ENCODE data around the gene LDHD.

The LDHD gene

DNA sequence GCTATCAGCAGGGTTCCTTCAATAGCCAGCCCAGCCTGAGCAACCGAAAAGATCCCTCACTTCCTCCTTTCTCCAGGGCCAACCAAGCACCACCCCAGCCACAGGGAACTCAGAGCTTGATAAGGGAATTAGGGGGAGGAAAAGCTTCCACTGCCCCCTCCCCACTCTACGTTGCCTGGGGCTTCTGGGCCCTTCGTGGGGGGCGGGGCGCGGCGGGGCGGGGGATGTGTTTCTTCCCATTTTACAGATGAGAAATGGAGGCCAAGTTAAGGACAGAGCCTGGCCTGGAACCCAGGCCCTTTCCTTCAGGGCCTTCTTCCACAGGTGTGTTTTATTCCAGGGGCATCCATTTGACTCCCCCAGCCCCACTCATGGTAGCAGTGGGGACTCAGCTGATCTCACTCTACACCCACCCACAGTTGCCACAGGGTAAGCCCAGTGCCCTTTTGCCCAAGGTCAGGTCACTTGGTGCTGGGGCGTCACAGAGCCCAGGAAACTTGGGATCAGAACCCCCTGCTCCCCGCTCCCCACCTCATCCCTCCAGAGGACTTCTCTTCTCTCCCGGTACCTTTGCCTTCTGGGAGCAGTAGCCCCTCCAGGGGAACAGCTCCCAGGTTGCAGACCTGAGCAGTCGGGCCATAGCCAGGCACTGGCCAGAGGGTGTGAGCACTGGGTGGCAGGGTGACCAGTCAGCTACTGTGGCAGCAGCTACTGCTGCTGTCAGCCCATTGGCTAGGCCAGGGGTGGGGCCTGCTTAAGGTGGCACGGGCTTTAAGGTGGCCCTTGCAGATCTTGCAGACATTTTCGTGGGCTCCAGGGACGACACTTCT lies at the start of gene LDHD:
Gene LDHD, minus strand, starts transcription at position 700 of the 830 bp plus-strand sequence. Its CDS starts 60 bp downstream, at position 640.
- Histone ChIP-seq H2AFZ (ENCODE audit: low read length) (peak within 1 kb of the TSS; percentile 78), H4K20me1 (ENCODE audit: insufficient read depth, low read length) (no peaks in the 10 kb centered on the region), H3K9me2 (replicated peaks; ENCODE audit: insufficient read depth, low read length) (no peaks in the 10 kb centered on the region), H3K4me3 (ENCODE audit: low read length) (peak within 1 kb of the TSS; percentile 47), H3K9ac (ENCODE audit: low read length) (no peak within 1 kb of the TSS), H3K9me3 (replicated peaks; ENCODE audit: insufficient read depth, low read length) (no peaks in the 10 kb centered on the region), H3K27me3 (replicated peaks; ENCODE audit: insufficient read depth, low read length) (no peaks in the 10 kb centered on the region), H3K36me3 (replicated peaks; ENCODE audit: insufficient read depth, low read length) (no peaks in the 10 kb centered on the region), H3K27ac (ENCODE audit: low read length) (no peak within 1 kb of the TSS), H3K4me2 (ENCODE audit: low read depth, low read length) (peak within 1 kb of the TSS; percentile 43; the same call in 1 of the 2 replicates), H3K4me1 (ENCODE audit: low read length) (no peaks in the 10 kb centered on the region), H3K79me2 (ENCODE audit: low read length) (no peaks in the 10 kb centered on the region), H3F3A (ENCODE audit: insufficient read depth, low read length) (no peaks in the 10 kb centered on the region)
- TF ChIP-seq EZH2phosphoT487 (IDR thresholded peaks at IDR 0.05; ENCODE audit: low read length), result no peak
- TF ChIP-seq EZH2 (optimal IDR thresholded peaks at IDR 0.05; ENCODE audit: low read depth, low read length), result no peak
- TF ChIP-seq, protein P1, sequence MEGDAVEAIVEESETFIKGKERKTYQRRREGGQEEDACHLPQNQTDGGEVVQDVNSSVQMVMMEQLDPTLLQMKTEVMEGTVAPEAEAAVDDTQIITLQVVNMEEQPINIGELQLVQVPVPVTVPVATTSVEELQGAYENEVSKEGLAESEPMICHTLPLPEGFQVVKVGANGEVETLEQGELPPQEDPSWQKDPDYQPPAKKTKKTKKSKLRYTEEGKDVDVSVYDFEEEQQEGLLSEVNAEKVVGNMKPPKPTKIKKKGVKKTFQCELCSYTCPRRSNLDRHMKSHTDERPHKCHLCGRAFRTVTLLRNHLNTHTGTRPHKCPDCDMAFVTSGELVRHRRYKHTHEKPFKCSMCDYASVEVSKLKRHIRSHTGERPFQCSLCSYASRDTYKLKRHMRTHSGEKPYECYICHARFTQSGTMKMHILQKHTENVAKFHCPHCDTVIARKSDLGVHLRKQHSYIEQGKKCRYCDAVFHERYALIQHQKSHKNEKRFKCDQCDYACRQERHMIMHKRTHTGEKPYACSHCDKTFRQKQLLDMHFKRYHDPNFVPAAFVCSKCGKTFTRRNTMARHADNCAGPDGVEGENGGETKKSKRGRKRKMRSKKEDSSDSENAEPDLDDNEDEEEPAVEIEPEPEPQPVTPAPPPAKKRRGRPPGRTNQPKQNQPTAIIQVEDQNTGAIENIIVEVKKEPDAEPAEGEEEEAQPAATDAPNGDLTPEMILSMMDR (IDR thresholded peaks at IDR 0.05; ENCODE audit: low read length), result no peak
- DNase-seq, result peak; percentile 36

DNA sequence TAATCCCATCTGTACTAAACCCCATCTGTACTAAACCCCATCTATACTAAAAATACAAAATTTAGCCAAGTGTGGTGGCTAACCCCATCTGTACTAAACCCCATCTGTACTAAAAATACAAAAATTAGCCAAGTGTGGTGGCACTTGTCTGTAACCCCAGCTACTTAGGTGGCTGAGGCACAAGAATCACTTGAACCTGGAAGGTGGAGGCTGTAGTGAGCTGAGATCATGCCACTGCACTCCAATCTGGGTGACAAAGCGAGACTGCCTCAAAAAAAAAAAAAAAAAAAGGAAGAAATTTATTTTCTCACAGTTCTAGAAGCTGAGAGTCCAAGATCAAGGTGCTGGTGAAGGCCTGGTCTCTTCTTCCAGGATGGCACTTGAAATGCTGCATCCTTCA lies 43.8 kb upstream of the LDHD start:
- H3K4me1 ChIP-seq (ENCODE audit: low read length), result no peaks in the 10 kb centered on the region
- H3K27ac ChIP-seq (ENCODE audit: low read length), result no peak overlapping the region
- H3K27me3 ChIP-seq (replicated peaks; ENCODE audit: insufficient read depth, low read length), result no peaks in the 10 kb centered on the region
- no peaks in the 10 kb centered on the region for H3K79me2 ChIP-seq (ENCODE audit: low read length)
- H3K9me2 ChIP-seq (replicated peaks; ENCODE audit: insufficient read depth, low read length), result no peaks in the 10 kb centered on the region
- H3K4me3 ChIP-seq (ENCODE audit: low read length), result no peak overlapping the region
- H2AFZ ChIP-seq (ENCODE audit: low read length), result no peak overlapping the region
- no peaks in the 10 kb centered on the region for H3F3A ChIP-seq (ENCODE audit: insufficient read depth, low read length)
- H3K9ac ChIP-seq (ENCODE audit: low read length), result no peak overlapping the region
- no peaks in the 10 kb centered on the region for H3K9me3 ChIP-seq (replicated peaks; ENCODE audit: insufficient read depth, low read length)
- no peak for TF ChIP-seq EZH2phosphoT487 (IDR thresholded peaks at IDR 0.05; ENCODE audit: low read length)
- TF ChIP-seq, protein P1 (IDR thresholded peaks at IDR 0.05; ENCODE audit: low read length), result no peak
- TF ChIP-seq EZH2 (optimal IDR thresholded peaks at IDR 0.05; ENCODE audit: low read depth, low read length), result no peak
- H3K4me2 ChIP-seq (ENCODE audit: low read depth, low read length), result no peak overlapping the region
- H3K36me3 ChIP-seq (replicated peaks; ENCODE audit: insufficient read depth, low read length), result no peaks in the 10 kb centered on the region
- no peaks in the 10 kb centered on the region for H4K20me1 ChIP-seq (ENCODE audit: insufficient read depth, low read length)
- DNase-seq, result no peak

DNA sequence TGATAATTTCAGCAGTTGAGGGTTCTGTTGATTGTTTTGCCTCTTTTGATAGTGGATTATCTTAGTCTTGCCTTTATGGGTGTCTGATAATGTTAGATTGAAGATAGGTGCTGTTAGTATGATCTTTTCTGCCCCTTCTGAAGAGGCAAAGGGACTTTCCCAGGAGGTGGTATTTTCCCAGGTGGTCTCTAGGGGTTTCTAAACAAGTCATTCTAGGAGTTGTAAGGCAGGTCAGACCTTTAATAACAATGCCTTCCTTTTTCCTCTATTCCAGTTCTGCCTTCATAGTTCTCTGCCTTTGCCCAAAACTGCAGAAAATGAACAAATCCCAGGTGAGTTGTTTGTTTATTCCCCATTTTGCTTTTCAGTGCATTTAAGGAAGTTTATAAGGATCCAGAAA lies 36.1 kb upstream of the LDHD start:
- no peaks in the 10 kb centered on the region for H4K20me1 ChIP-seq (ENCODE audit: insufficient read depth, low read length)
- H2AFZ ChIP-seq (ENCODE audit: low read length), result no peak overlapping the region
- no peak for TF ChIP-seq EZH2phosphoT487 (IDR thresholded peaks at IDR 0.05; ENCODE audit: low read length)
- no peak for TF ChIP-seq EZH2 (optimal IDR thresholded peaks at IDR 0.05; ENCODE audit: low read depth, low read length)
- TF ChIP-seq, protein P1 (IDR thresholded peaks at IDR 0.05; ENCODE audit: low read length), result no peak
- no peaks in the 10 kb centered on the region for H3F3A ChIP-seq (ENCODE audit: insufficient read depth, low read length)
- H3K27ac ChIP-seq (ENCODE audit: low read length), result no peak overlapping the region
- H3K4me3 ChIP-seq (ENCODE audit: low read length), result no peak overlapping the region
- H3K4me2 ChIP-seq (ENCODE audit: low read depth, low read length), result no peak overlapping the region
- no peaks in the 10 kb centered on the region for H3K9me2 ChIP-seq (replicated peaks; ENCODE audit: insufficient read depth, low read length)
- no peak overlapping the region for H3K9ac ChIP-seq (ENCODE audit: low read length)
- no peaks in the 10 kb centered on the region for H3K36me3 ChIP-seq (replicated peaks; ENCODE audit: insufficient read depth, low read length)
- no peaks in the 10 kb centered on the region for H3K27me3 ChIP-seq (replicated peaks; ENCODE audit: insufficient read depth, low read length)
- H3K9me3 ChIP-seq (replicated peaks; ENCODE audit: insufficient read depth, low read length), result no peaks in the 10 kb centered on the region
- H3K4me1 ChIP-seq (ENCODE audit: low read length), result no peaks in the 10 kb centered on the region
- no peak for DNase-seq
- H3K79me2 ChIP-seq (ENCODE audit: low read length), result no peaks in the 10 kb centered on the region; the same call in 1 of the 2 replicates

Measured in MM.1S (cell line).